Measurements from ENCODE around the gene TMEM258.

DNA sequence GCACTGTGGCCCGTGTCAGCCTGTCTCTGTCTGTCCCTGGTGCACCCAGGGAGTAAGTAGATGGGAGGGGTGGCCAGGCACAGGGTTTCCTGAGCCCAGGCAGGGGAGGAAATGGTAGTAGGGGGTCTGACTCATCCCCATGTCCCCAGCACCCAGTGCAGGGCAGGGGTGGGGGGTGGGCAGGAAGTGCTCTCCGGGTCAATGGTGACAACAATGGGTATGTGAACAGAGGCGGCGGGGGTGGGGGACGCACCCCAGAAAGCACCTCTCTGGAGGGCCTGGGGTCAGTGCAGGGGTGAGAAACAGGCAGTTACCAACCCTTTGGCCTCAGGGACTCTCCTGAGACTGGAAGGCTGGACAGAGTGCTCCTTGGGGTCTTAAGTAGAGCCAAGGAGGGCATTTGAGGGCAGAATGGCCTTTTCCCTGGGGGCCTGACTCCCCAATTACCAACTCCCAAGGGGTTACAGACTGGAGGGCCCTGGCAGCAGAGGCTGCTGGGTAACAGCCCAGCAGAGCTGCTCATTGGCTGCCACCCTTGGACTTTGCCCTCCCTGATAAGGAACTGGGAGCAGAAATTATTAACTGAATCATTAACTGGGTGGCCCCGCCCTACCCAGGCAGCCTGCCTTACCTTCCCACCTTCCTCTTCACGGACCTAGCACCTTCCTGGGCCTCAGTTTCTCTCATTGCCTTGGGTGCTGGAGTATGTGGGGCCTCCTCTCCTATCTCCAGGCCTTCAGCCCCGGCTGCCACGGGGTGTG lies 35.8 kb downstream of the TMEM258 start:
- no peak for TF ChIP-seq POLR2A (IDR thresholded peaks at IDR 0.05)
- TF ChIP-seq, protein P1, sequence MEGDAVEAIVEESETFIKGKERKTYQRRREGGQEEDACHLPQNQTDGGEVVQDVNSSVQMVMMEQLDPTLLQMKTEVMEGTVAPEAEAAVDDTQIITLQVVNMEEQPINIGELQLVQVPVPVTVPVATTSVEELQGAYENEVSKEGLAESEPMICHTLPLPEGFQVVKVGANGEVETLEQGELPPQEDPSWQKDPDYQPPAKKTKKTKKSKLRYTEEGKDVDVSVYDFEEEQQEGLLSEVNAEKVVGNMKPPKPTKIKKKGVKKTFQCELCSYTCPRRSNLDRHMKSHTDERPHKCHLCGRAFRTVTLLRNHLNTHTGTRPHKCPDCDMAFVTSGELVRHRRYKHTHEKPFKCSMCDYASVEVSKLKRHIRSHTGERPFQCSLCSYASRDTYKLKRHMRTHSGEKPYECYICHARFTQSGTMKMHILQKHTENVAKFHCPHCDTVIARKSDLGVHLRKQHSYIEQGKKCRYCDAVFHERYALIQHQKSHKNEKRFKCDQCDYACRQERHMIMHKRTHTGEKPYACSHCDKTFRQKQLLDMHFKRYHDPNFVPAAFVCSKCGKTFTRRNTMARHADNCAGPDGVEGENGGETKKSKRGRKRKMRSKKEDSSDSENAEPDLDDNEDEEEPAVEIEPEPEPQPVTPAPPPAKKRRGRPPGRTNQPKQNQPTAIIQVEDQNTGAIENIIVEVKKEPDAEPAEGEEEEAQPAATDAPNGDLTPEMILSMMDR (IDR thresholded peaks at IDR 0.05), result no peak
